ENCODE results near the gene TOR1AIP1. TPM values are rescaled to one million over a fixed set of nuclear protein-coding genes. Genes with fewer than 3 reads are reported as not detected.
A peak's percentile ranks its signal among the peaks of the same experiment; 100 is the strongest.
"Not testable (repeated sequence)": the region's sequence is repeated elsewhere in the genome, so short reads cannot be mapped to it uniquely, and the experiment has no call there.

Gene TOR1AIP1
- 10 to 100 TPM; 44.7 to 67.4 (median 57.7) TPM for polyA plus RNA-seq (ENCODE audit: insufficient read length in 4 of 4)

DNA sequence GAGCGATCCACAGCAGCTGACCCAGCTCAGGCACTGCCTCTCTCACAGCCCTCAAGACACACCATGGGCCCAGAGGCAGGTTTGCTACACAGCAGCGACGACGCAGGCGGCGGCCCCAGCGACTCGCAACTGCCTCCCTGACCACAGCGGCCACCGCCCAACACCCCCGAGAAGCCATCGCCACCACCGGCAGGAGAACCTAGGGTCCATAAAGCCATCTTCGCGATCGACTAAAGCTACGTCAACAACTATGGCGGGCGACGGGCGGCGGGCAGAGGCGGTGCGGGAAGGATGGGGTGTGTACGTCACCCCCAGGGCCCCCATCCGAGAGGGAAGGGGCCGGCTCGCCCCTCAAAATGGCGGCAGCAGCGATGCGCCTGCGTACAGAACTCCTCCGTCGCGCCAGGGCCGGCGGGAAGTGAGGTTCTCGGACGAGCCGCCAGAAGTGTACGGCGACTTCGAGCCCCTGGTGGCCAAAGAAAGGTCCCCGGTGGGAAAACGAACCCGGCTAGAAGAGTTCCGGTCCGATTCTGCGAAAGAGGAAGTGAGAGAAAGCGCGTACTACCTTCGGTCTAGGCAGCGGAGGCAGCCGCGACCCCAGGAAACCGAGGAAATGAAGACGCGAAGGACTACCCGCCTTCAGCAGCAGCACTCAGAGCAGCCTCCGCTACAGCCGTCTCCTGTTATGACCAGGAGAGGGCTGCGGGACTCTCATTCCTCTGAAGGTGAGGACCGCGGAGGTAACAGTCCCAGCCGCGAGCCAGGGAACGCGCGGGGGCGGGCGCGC lies at the start of gene TOR1AIP1:
TSS of gene TOR1AIP1 (plus strand) at position 33 of the 787 bp plus-strand sequence. CDS start at position 251, 218 bp downstream.
- DNase-seq (ENCODE audit: low read depth in 4 of 4, low spot score in 3 of 4): peak; percentile 92 to 96 (median 94)

- DNase-seq (ENCODE audit: low read depth in 4 of 4, low spot score in 3 of 4): not testable (repeated sequence)
These were observed 45.2 kb upstream of the TOR1AIP1 start for GRCh38 chr1:179836686-179837445.

DNA sequence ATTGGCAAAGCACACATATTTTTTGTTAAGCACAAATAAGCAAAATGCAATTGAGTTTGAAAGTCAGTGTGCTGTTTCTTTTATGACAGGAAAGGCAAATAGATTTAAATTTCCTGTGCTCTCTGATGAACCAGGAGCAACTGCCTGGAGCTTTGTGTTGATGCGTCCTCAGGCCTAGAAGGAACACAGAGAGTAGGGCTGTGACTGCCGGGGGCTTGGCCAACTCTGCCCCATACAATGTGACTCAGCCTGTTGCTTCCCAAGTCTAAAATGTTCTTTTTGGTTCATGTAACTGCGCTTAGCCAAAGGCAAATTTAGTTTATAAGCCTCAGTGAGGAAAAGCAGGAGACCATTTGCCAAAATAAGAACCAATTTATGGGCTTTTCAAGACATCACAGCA lies 42.0 kb upstream of the TOR1AIP1 start:
- no peak for DNase-seq (ENCODE audit: low read depth in 4 of 4, low spot score in 3 of 4)

GRCh38 chr1:179848233-179848632 lies 33.9 kb upstream of the TOR1AIP1 start:
- no peak for DNase-seq (ENCODE audit: low read depth in 4 of 4, low spot score in 3 of 4)

DNA sequence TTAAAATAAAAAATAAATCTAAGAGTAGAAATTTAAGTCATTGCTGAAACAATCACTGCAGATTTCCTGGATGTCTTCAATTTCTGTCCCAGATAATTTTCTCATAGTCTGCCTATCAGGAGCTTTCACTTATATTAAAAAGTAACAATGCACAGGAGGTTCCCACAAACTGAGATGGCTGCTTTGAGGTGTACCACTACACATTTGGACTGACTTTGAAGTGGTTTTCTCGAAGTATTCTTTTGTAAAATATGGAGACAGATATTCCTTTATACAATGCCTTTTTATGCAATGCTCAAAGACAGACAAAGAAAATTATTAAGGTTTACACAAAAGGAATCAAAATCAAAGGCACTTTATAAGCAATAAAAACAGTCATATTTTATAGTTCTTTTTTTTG lies 29.0 kb upstream of the TOR1AIP1 start:
- no peak for DNase-seq (ENCODE audit: low read depth in 4 of 4, low spot score in 3 of 4)

DNA sequence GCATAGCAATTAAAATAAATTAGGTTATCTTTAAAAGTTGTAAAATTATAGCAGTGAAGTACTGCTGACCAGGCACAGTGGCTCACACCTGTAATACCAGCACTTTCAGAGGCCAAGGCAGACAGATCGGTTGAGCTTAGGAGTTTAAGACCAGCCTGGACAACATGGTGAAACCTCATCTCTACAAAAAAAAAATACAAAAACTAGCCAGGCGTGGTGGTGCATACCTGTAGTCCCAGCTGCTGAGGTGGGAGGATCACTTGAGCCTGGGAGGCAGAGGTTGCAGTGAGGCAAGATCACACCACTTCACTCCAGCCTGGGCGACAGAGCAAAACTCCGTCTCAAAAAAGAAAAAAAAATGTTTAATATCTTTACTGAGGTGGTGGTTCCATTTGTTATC lies 26.3 kb upstream of the TOR1AIP1 start:
- not testable (repeated sequence) for DNase-seq (ENCODE audit: low read depth in 4 of 4, low spot score in 3 of 4)

GRCh38 chr1:179856296-179856695 lies 25.8 kb upstream of the TOR1AIP1 start:
- no peak for DNase-seq (ENCODE audit: low read depth in 4 of 4, low spot score in 3 of 4)

DNA sequence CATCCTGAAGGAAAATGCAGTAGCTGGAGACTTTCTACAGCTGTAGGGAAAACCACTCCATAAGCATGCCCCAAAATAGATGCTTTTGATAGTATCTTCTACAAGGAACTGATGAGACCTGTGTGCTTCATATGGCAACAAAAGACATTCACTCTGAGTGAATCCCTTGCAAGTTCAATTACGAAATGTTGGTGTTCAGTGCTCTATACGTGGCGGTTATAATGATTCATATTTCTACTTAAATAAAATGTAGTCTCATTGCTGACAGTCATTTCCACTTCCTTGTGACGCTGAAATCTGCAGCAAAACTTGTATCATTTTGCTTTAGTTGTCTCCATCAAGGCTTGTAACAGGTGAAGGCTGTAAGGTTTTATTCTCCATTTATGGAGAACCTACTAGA lies 25.1 kb upstream of the TOR1AIP1 start:
- no peak for DNase-seq (ENCODE audit: low read depth in 4 of 4, low spot score in 3 of 4)

DNA sequence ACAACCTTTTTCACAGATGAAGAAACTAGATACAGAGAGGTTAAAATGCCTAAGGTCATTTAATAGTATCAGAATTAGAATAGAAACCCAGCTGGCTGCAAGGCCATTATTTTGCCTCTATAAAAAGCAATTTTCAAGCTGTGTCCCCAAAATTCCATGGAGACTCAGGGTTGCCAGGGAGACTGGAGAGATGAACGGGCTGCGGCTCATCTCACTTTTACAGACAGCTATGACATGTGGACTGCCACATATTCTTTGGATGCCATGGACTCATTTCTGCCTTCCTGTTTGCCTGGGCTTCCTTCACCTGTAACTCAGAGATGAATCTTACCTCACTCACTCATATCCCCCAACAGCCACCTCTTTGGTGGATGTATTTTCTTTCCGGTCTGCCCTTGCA lies 21.4 kb upstream of the TOR1AIP1 start:
- no peak for DNase-seq (ENCODE audit: low read depth in 4 of 4, low spot score in 3 of 4)

DNA sequence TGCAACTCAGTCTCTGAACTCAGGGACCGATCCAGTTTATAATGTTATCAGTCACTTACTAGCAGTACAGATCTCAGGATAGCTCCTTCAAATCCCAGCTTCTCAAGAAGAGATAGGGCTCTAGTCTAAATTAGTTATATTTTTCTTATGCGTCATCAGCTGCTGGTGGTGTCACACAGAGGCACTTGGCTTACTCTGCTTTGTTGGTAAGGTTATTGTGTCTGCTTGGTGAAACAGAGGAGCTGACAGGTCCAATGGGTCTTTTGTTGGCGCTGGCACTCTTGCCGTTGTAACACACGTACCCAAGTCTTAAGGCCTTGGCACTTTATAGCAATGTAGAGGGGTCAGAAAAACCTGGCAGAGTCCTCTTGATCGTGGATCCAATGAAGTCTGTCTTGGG lies 16.7 kb upstream of the TOR1AIP1 start:
- DNase-seq (ENCODE audit: low read depth in 4 of 4, low spot score in 3 of 4): no peak

GRCh38 chr1:179866616-179867015 lies 15.5 kb upstream of the TOR1AIP1 start:
- DNase-seq (ENCODE audit: low read depth in 4 of 4, low spot score in 3 of 4): no peak

DNA sequence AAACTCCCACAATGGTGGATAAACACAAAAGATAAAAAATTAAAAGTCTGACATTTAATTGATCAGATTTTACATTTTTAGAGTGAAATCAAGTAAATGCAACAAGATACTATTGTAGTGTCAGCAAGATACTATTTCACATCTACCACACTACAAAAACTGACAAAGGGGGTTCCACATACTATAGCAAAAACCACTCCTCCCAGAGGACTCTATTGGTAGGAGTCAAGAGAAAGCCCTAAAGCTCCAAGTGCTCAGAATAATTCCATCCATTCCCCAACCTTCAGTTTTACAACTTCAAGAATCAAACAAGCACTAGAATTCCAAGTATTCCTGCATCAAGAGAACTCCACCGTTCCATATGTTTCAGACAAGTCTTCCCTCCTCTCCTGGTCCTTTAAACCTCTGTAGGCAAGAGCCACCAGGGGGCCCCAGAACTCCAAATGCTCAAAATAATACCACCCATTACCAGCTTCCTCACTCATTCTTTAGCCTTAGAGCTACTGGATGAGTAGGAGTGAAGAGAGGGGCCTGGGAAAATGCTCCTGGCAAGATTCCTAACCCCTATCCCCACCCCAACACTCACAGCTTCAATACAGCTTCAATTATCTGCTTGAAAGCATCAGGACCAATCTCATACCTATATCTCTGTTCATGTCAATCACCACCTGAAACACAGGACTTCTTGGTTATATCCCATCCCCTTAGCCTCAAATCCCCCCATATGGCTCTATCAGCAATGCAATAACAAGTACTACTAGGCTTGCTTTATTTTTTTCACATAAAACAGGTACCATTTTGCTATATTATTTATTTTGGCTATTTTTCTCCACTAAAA lies 14.4 kb upstream of the TOR1AIP1 start:
- no peak for DNase-seq (ENCODE audit: low read depth in 4 of 4, low spot score in 3 of 4)

GRCh38 chr1:179870870-179871269 lies 11.2 kb upstream of the TOR1AIP1 start:
- DNase-seq (ENCODE audit: low read depth in 4 of 4, low spot score in 3 of 4): no peak

DNA sequence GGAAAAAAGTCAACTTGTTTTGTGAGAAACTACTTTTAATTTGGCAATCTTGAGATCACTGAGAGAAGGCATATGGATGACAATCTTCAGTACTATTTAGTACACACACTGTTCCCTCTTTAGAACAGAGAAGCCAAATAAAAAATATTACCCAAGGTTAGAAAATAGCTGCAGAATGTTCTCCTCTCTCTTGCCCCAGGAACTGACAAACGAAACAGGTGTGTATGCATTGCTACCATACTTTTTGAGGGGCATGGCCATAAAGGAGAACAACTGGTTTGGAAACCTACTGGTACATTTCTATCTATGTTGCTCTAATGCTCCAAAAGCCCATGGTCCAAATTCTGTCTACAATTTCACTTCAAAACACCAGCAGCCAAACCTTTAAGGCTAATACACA lies 10.1 kb upstream of the TOR1AIP1 start:
- DNase-seq (ENCODE audit: low read depth in 4 of 4, low spot score in 3 of 4): no peak

DNA sequence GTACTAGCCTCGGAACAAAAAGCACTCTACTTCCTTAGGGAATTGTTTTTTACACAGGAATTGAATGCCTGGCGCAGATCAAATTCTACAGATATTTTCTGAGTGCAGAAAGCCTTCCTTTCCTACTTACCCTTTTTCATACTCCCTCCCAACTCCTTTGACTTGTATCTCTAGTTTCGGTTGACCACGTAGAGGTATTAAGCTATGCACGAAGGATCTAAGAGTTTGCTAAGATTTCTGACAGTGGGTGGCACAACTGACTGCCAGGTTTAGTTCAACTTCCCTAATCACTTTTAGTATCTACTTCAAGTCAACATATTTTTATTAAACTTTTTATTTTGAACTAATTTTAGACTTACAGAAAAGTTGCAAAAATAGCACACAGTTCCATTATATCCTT lies 9.5 kb upstream of the TOR1AIP1 start:
- DNase-seq (ENCODE audit: low read depth in 4 of 4, low spot score in 3 of 4): no peak

GRCh38 chr1:179873438-179873851 lies 8.6 kb upstream of the TOR1AIP1 start:
- no peak for DNase-seq (ENCODE audit: low read depth in 4 of 4, low spot score in 3 of 4)

DNA sequence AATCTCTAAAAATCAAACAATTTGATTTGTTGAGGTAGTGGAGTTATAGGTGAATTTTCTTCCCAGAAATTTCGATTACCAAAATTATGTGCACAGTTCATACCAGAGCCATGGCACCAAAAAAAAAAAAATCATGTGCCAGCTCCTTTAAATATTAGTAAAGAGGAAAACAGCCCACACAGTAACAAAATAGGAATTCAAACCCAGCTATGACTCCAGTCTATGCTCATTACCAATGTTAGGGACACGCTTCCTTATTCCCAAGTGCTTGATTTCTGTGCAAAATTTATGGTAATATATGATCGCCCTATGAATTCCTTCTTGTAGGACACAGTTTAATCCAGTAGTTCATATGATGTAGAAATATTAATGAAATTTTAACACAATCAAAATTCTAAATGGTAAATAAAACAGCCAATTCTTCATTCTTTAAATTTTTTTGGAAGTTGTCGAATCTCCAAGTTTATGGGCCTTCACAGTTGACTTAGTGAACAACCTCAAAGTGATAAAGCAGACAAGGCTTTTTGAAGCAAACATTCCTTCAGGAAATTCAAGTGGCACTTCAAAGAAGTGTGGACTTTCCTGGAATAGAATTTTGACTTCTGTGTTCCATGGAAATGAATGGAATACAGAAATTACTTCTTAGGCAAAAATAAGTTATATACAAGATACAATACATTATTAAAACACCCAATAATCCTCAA lies 6.3 kb upstream of the TOR1AIP1 start:
- DNase-seq (ENCODE audit: low read depth in 4 of 4, low spot score in 3 of 4): no peak

DNA sequence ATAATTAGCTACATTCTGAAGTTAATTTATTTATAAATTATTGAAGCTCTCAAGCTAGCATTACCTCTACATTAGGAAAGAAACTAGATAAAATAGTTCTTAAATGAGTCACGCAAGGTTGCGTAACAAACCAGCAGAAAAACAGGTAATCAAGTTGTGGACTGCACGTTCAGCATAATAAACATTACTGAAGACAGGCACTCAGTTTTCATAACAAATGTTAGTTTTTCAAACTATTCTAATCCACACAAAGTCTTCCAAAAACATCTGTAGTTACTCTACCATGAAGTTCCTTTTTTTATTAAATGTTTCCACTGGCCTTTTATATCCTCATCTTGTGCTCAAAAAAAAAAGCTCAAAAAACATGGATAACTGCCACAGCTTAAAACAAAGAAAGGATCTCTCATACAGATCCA lies 5.8 kb upstream of the TOR1AIP1 start:
- no peak for DNase-seq (ENCODE audit: low read depth in 4 of 4, low spot score in 3 of 4)

GRCh38 chr1:179877586-179878265 lies 4.4 kb upstream of the TOR1AIP1 start, which contains the start of gene TOR1AIP2:
TSS of gene TOR1AIP2 (minus strand) at chr1:179877803. CDS start at chr1:179852665, 25,138 bp downstream.
- DNase-seq (ENCODE audit: low read depth in 4 of 4, low spot score in 3 of 4): peak in 3 of 4 donors; percentile 69 to 75 (median 73)

DNA sequence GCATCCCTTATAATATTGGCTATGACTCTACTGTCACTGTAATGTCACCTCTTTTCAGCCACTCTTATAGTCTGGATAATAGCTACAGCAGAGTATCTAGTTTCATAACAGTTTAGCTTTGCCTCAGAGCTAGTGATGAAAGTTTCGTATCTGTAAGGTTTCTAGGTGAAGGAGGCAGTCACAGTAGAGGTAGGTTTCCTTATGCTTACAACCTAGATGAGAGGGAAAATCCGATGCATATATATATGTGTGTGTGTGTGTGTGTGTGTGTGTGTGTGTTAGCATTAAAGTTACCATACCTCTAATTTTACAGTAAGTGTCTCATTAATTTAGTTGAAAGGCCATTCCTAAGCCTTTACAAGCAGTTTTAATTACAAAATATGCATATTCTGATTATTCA lies 2.3 kb upstream of the TOR1AIP1 start:
- no peak for DNase-seq (ENCODE audit: low read depth in 4 of 4, low spot score in 3 of 4)

All from left renal pelvis (tissue), 4 donors.